CD4-positive, alpha-beta T cell treated with Interleukin-15 for 4 hours (primary cell): ENCODE results near the gene WASHC2C.
"Not testable (repeated sequence)": the region's sequence is repeated elsewhere in the genome, so short reads cannot be mapped to it uniquely, and the experiment has no call there.

Experiments used
- DNase-seq: peaks from one replicate; pipeline ENCODE4 v3.0.0-alpha.2; 2020; ENCODE audit warnings: low spot score

The WASHC2C gene

DNA sequence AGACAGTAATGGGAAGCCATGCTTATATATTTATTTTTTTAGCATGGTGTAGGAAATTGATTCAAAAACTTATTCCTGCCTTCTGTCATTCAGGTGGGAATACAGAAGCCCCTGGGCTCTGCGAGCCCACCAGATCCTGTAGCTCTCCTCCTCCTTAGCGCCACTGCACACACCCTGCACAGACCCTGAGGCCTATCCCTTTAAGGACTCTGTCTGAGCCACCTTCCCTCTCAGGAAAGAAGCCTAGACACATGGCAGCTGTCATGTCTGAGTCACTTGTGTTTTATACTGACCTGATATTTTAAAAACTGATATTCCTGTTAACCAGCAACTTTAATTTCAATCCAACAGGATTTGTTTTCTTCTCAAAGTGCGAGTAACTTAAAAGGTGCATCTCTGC lies 36.0 kb downstream of the WASHC2C start:
- not testable (repeated sequence) for DNase-seq

GRCh38 chr10:45768334-45768733 lies 41.3 kb downstream of the WASHC2C start:
- not testable (repeated sequence) for DNase-seq

- DNase-seq = not testable (repeated sequence)
Measured at GRCh38 chr10:45771757-45772461, 44.8 kb downstream of the WASHC2C start.

DNA sequence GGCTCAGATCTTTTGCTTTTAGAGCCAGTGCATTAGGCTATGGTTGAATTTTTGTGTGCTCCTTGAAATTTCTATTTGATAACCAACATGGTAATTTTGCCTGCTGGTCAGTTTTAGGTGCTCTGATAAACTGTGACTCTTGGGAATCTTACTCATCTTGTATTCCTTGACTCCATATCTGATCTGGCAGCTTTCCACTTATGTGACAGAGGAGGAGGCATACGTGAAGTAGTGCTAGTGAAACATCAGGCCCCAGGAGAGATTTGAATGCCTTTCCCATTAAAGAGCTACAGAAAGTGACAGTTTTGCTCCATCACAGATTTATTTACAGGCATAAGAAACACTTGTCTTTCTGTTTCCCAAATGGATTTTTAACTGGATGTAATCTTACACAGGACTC lies 59.2 kb downstream of the WASHC2C start:
- not testable (repeated sequence) for DNase-seq

GRCh38 chr10:45787212-45787741 lies 60.2 kb downstream of the WASHC2C start:
- not testable (repeated sequence) for DNase-seq

GRCh38 chr10:45789991-45790390 lies 62.9 kb downstream of the WASHC2C start:
- not testable (repeated sequence) for DNase-seq

GRCh38 chr10:45790694-45791426 lies 63.8 kb downstream of the WASHC2C start:
- DNase-seq = not testable (repeated sequence)

GRCh38 chr10:45794761-45795160 lies 67.7 kb downstream of the WASHC2C start:
- not testable (repeated sequence) for DNase-seq

DNA sequence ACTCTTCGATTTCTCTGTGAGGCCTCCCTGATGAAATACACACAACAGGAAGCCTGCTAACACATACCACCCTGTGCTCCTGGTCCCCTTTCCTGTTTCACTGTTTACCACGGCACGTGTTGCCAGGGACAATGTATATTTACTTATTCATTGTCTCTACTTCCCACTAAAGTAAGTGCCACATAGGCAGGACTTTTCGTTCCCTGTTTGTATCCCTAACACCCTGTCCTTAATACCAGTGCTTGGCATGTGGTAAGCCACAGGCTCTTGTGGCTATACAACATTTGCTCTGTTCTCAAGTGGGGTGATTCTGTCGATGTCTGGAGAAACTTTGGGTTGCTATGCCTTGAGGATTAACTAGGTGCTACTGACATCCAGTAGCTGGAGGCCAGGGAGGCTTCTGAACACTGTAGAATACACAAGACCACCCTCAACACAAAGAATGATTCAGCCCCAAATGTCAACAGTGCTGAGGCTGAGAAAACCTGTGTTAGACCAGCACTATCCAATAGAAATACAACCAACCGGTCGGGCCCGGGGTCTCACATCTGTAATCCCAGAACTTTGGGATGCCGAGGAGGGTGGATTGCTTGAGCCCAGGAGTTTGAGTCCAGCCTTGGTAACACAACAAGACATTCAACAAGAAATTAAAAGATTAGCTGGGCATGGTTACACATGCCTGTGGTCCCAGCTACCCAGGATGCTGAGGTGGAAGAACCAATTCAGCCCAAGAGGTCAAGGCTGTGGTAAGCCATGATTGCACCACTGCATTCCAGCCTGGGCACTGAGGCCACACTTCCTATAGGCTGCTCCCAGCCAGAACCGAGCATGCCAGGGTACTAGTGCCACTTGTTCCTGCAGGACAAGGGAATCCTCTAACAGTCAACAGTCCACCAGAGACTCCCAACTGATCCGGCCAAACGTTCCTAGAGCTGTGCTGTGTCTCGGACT lies 76.3 kb downstream of the WASHC2C start:
- not testable (repeated sequence) for DNase-seq

- DNase-seq = not testable (repeated sequence)
Measured at GRCh38 chr10:45804996-45805395, 77.9 kb downstream of the WASHC2C start.

DNA sequence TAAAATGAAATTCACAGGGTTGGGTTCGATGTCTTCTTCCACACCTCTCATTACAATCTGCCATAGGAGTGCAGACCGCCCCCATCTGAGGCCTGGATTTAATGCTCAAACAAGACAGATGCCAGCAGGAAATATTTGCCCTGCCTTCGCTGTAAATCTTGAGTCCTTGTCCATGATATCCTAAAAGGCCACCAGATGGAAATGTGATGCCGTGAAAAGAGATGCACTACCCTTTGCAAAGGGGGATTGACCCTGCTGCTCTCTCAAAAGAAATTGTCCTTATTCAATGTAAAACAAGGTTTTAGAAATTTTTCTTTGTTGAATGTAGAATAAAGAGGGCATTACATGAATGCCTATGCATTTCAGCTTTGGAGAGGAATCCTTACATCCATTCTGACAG lies 82.8 kb downstream of the WASHC2C start:
- DNase-seq = no peak

DNA sequence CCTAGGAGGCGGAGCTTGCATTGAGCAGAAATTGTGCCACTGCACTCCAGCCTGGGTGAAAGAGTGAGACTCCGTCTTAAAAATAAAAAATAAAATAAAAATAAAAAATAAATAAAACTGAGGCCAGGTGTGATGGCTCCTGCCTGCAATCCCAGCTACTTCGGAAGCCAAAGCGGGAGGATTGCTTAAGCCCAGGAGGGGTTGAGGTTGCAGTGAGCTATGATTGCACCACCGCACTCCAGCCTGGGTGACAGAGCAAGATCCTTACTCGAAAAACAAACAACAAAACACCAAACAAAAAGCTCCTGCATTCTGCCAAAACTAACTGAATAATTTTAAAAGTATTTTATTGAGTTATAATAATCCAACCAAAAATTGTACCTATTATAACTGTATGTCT lies 84.0 kb downstream of the WASHC2C start:
- DNase-seq = no peak

- DNase-seq = not testable (repeated sequence)
Measured at GRCh38 chr10:45812959-45813358, 85.9 kb downstream of the WASHC2C start.

DNA sequence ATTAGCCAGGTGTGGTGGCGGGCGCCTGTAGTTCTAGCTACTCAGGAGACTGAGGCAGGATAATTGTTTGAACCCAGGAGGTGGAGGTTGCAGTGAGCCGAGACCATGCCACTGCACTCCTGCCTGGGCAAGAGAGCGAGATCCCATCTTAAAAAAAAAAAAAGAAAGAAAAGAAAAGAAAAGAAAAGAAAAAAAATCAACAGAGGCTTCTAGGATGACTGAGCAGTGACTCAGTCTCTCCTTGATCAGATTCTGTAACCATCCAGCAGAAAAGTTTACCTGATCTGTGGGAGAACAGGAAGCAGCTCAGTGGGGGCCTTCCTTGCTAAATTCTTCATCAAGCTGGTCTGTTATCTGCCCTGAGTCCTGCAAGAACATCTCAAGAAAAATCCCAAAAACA lies 87.1 kb downstream of the WASHC2C start:
- DNase-seq = not testable (repeated sequence)

DNA sequence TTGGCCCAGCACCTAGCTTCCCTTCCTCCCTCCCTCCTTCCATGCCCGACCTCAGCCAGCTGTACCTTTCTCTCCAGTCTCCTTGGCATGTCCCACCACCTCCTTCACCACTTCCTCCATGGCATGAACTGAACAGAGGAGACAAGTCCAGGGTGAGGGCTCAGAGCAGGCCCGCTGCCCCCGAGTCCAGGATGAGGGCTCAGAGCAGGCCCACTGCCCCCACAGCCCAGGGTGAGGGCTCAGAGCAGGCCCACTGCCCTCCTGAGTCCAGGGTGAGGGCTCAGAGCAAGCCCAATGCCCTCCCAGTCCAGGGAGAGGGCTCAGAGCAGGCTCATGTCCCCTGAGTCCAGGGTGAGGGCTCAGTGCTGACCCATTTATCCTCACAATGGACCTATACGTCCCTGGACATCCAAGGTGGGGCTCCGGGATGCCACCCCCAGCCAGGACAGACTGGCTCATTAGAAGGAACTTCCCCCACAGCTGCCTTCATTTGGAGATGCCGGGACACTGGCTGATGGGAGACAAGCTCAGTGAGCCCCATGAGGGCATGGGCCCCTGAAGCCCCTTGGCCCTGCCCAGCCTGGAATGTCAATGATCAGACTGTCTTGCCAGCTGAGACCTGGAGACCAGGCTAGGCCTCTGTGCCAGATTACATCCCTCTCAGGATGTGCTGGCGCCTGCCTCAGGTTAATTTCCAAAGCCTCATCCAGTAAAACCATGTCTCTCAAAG lies 90.2 kb downstream of the WASHC2C start:
- DNase-seq = no peak

DNA sequence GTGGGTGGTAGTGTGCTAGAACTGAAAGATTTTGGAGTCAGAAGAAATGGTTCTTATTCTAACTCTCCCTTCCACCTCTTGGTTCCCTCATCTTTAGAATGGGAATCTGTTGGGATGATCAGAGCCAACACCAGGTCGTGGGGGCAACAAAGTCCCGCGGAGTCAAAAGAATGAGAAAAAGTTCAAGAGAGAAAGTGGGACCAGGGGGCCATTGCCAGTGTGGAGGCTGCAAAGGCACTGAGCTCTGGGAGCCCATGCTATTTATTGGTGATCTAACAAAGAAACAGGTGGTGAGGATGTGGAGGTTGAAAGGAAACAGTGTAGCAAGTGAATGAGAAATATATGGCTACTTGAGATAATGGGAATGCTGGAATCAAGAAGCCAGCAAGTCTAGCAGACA lies 90.8 kb downstream of the WASHC2C start:
- DNase-seq = no peak

GRCh38 chr10:45819552-45819951 lies 92.5 kb downstream of the WASHC2C start:
- DNase-seq = no peak

DNA sequence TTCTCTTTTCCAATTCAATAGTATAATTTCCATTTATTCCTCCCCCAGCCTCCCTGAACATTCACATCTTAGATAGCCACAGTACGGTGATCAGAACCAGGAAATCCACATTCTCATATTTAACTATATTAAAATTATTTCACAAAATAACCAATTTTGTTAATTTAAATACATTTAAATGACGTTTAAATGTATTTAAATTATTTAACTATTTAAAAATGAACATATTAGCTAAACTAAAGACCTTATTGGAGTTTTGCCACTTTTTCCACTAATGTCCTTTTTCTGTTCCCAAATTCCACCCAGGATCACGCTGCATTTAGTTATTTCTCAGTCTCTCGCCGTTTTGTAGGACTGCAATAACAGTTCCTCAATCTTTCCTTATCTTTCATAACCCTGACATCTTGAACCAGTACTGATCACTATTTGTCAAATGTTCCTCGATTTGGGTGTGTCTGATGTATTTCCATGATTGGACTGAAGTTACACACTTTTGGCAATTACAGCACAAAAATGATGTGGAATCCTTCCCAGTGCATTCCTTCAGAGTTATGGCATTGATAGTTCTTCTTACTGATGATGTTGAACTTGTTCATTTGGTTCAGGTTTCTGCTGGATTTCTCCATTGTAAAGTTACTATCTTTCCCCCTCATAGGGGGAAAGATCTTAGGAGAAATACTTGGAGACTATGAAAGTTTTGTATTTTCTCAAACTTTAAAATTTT lies 93.2 kb downstream of the WASHC2C start:
- not testable (repeated sequence) for DNase-seq

DNA sequence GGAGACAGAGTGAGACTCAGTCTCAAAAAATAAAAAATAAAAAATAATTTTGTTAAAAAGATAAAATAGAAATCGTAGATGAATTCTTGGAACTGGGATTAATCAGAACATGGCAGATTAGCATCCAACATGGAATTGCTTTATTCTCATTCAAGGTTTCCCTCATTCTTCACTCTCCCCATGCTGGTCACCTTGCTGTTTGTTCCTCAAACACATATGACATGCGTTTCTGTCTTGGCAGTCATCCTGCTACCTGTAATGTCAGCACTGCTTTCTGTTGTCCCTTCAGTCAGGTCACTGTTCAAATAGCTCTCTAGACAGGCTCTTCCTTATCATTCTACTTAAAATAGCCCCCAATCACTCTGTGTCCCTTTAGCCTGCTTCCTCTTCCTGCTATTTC lies 95.9 kb downstream of the WASHC2C start:
- DNase-seq = not testable (repeated sequence)
